Neural cell (in vitro differentiated cells): Measurements from ENCODE around the gene SDF2L1. TPM values are rescaled to one million over a fixed set of nuclear protein-coding genes. Genes with fewer than 3 reads are reported as not detected.

Experiments
- H2AFZ ChIP-seq: fragments of 200-600, 300-800 bp; sonication (generic), shearing (Covaris generic); 2 replicates; pipeline ENCODE4 v1.6.0; 2014; ENCODE audit warnings: low read depth, mild to moderate bottlenecking, antibody characterized with exemption, low read length, moderate library complexity
- H3F3A ChIP-seq: fragments of 200-600 bp; shearing (Covaris generic); 2 replicates; pipeline ENCODE4 v1.6.1; 2016; ENCODE audit warnings: mild to moderate bottlenecking, moderate library complexity, mixed read lengths, antibody characterized with exemption, low read length; ENCODE audit not compliant: insufficient read depth, poor library complexity, severe bottlenecking
- H3K27ac ChIP-seq: fragments of 200-600, 300-800 bp; sonication (generic), shearing (Covaris generic); 2 replicates; pipeline ENCODE4 v1.5.1; 2014; ENCODE audit warnings: mild to moderate bottlenecking, low read length, moderate library complexity
- H3K27me3 ChIP-seq: fragments of 300-800, 200-600 bp; sonication (generic), shearing (Covaris generic); 2 replicates; pipeline ENCODE4 v1.6.0; 2014; ENCODE audit warnings: mild to moderate bottlenecking, low read depth, low read length, moderate library complexity; ENCODE audit not compliant: insufficient read depth
- H3K36me3 ChIP-seq: fragments of 300-800, 200-600 bp; sonication (generic), shearing (Covaris generic); 2 replicates; pipeline ENCODE4 v1.5.1; 2014; ENCODE audit warnings: mild to moderate bottlenecking, antibody characterized with exemption, low read length, moderate library complexity; ENCODE audit not compliant: insufficient read depth
- H3K4me2 ChIP-seq: fragments of 300-800, 200-600 bp; sonication (generic), shearing (Covaris generic); 2 replicates; pipeline ENCODE4 v1.6.0; 2014; ENCODE audit warnings: mild to moderate bottlenecking, low read length
- H3K4me3 ChIP-seq: fragments of 300-800, 200-600 bp; sonication (generic), shearing (Covaris generic); 2 replicates; pipeline ENCODE4 v1.5.1; 2014; ENCODE audit warnings: mild to moderate bottlenecking, low read length, moderate library complexity
- H3K79me2 ChIP-seq: fragments of 200-600 bp; shearing (Covaris generic); replicated peaks from 2 replicates; pipeline ENCODE4 v1.6.0; 2014; ENCODE audit warnings: mild to moderate bottlenecking, low read length, moderate library complexity; ENCODE audit not compliant: insufficient read depth
- H3K9ac ChIP-seq: fragments of 300-800, 200-600 bp; sonication (generic), shearing (Covaris generic); 2 replicates; pipeline ENCODE4 v1.6.1; 2016; ENCODE audit warnings: mild to moderate bottlenecking, low read length, mixed read lengths
- H3K9me2 ChIP-seq: fragments of 200-600 bp; shearing (Covaris generic); 2 replicates; pipeline ENCODE4 v1.6.1; 2016; ENCODE audit warnings: mild to moderate bottlenecking, low read length, mixed read lengths; ENCODE audit not compliant: insufficient read depth
- H3K9me3 ChIP-seq: fragments of 200-600, 300-800 bp; sonication (generic), shearing (Covaris generic); 2 replicates; pipeline ENCODE4 v1.6.1; 2016; ENCODE audit warnings: mild to moderate bottlenecking, mixed run types, low read length, moderate library complexity, mixed read lengths
- H4K20me1 ChIP-seq: fragments of 200-600 bp; shearing (Covaris generic); 2 replicates; pipeline ENCODE4 v1.6.1; 2016; ENCODE audit warnings: mild to moderate bottlenecking, mixed run types; ENCODE audit not compliant: insufficient read depth
- CTCF ChIP-seq: fragments of 450-650 bp; IDR thresholded peaks from 2 replicates; pipeline ENCODE4 v1.5.1; 2014; ENCODE audit warnings: antibody characterized with exemption, mild to moderate bottlenecking, moderate library complexity; ENCODE audit not compliant: poor library complexity, severe bottlenecking
- EP300 ChIP-seq: fragments of 450-650 bp; conservative IDR thresholded peaks from 2 replicates; pipeline ENCODE4 v1.6.1; 2014; ENCODE audit warnings: antibody characterized with exemption, mild to moderate bottlenecking, moderate library complexity; ENCODE audit not compliant: poor library complexity, severe bottlenecking
- EZH2 ChIP-seq: fragments of 200-600, 300-800 bp; shearing (Covaris generic), sonication (generic); IDR thresholded peaks from 2 replicates; pipeline ENCODE4 v1.6.1; 2014; ENCODE audit warnings: antibody characterized with exemption, low read length, borderline replicate concordance, mild to moderate bottlenecking; ENCODE audit not compliant: insufficient read depth, poor library complexity, severe bottlenecking
- MXI1 ChIP-seq: fragments of 450-650 bp; conservative IDR thresholded peaks from 2 replicates; pipeline ENCODE4 v1.6.1; 2014; ENCODE audit warnings: antibody characterized with exemption, mild to moderate bottlenecking; ENCODE audit not compliant: poor library complexity, severe bottlenecking
- POLR2AphosphoS5 ChIP-seq: IDR thresholded peaks from 2 replicates; pipeline ENCODE4 v1.6.1; 2012
- RAD21 ChIP-seq: fragments of 450-650 bp; conservative IDR thresholded peaks from 2 replicates; pipeline ENCODE4 v1.6.1; 2014; ENCODE audit warnings: antibody characterized with exemption, mild to moderate bottlenecking, moderate library complexity
- REST ChIP-seq: IDR thresholded peaks from 2 replicates; pipeline ENCODE4 v1.6.1; 2012; ENCODE audit warnings: borderline replicate concordance
- SMC3 ChIP-seq: fragments of 450-650 bp; conservative IDR thresholded peaks from 2 replicates; pipeline ENCODE4 v1.6.1; 2014; ENCODE audit warnings: antibody characterized with exemption, mild to moderate bottlenecking, moderate library complexity; ENCODE audit not compliant: poor library complexity
- TAF1 ChIP-seq: IDR thresholded peaks from 2 replicates; pipeline ENCODE4 v1.6.1; 2012; ENCODE audit warnings: low read depth
- polyA plus RNA-seq: library from polyadenylated mRNA; depleted of rRNA; stranded (reverse); fragments of >200 nt; gene quantifications from 2 replicates; pipeline ENCODE4 v1.2.3, GENCODE V29; 2014

Gene SDF2L1
- polyA plus RNA-seq, 1 donor from 2014 or later: 11.0 TPM

DNA sequence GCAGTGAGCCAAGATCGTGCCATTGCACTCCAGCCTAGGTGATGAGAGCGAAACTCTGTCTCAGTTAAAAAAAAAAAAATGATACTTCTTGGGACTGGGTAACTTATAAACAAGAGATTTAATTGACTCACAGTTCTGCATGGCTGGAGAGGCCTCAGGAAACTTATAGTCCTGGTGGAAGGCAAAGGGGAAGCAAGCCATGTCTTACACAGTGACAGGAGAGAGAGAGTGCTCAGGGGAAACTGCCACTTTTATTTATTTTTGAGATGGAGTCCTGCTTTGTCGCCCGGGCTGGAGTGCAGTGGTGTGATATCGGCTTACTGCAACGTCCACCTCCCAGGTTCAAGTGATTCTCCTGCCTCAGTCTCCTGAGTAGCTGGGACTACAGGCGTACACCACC lies 8.2 kb downstream of the SDF2L1 start:
- Histone ChIP-seq H3K79me2 (peaks cover 6% of the 10 kb centered on the region), H3K9me2 (no peaks in the 10 kb centered on the region), H4K20me1 (no peaks in the 10 kb centered on the region), H3F3A (no peaks in the 10 kb centered on the region), H3K4me3 (no peak overlapping the region), H3K9me3 (no peaks in the 10 kb centered on the region), H3K4me2 (no peak overlapping the region), H3K27ac (no peak overlapping the region), H3K27me3 (no peaks in the 10 kb centered on the region), H3K36me3 (no peaks in the 10 kb centered on the region), H3K9ac (no peak overlapping the region), H2AFZ (no peak overlapping the region)
- TF ChIP-seq CTCF (no peak), POLR2AphosphoS5 (no peak), REST (no peak), TAF1 (no peak), RAD21 (no peak), EZH2 (no peak), EP300 (no peak), MXI1 (no peak), SMC3 (no peak)

DNA sequence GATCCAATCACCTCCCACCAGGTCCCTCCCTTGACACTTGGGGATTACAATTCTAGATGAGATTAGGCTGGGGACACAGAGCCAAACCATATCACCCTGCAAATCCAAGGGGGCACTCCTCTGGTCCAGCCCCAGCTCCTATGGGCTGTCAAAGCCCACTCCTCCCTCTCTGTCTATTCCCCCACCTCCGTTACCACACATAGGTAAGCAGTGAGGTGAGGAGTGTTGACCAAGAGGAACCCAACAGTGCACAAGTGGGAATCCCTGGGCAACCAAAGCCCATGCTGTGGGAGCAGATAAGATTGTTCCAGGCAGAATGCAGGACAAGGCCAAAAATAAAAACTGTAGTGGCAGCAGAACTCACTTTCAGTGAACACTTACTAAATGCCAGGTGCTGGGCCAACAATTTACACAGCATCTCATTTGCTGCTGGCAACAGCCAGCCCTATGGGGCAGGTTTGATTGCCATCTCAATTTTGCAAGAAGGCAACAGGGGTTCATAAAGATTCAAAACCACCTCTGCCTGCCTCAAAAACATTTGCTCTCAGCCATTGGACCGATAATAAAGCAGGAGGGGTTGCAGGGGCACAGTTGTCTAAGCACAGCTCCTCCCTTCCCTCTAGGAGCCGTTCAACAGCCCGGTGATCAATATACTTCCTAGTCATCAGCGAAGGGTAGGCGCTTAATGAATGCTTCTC lies 8.9 kb downstream of the SDF2L1 start:
- Histone ChIP-seq H3K4me2 (peak overlapping the region; percentile 73), H3K9ac (peak overlapping the region; percentile 36), H3K36me3 (no peaks in the 10 kb centered on the region), H3K9me2 (no peaks in the 10 kb centered on the region), H3F3A (no peaks in the 10 kb centered on the region), H3K27me3 (no peaks in the 10 kb centered on the region), H3K4me3 (peak overlapping the region; percentile 88), H4K20me1 (no peaks in the 10 kb centered on the region), H3K27ac (no peak overlapping the region), H3K9me3 (no peaks in the 10 kb centered on the region), H2AFZ (no peak overlapping the region), H3K79me2 (peaks cover 6% of the 10 kb centered on the region)
- TF ChIP-seq RAD21 (no peak), EP300 (no peak), REST (no peak), TAF1 (no peak), EZH2 (no peak), MXI1 (no peak), POLR2AphosphoS5 (no peak), CTCF (no peak), SMC3 (no peak)
